Activated CD8-positive, alpha-beta memory T cell treated with anti-CD3 and anti-CD28 coated beads, Interleukin-2, amount 50 U/mL, for 24 hours (primary cell): Measurements from ENCODE around the gene ADAMTS20.
"Not testable (repeated sequence)": the region's sequence is repeated elsewhere in the genome, so short reads cannot be mapped to it uniquely, and the experiment has no call there.

Experiments
- DNase-seq: peaks from one replicate; pipeline ENCODE4 v3.0.0-alpha.2; 2020; ENCODE audit errors: extremely low read depth

The ADAMTS20 gene

DNA sequence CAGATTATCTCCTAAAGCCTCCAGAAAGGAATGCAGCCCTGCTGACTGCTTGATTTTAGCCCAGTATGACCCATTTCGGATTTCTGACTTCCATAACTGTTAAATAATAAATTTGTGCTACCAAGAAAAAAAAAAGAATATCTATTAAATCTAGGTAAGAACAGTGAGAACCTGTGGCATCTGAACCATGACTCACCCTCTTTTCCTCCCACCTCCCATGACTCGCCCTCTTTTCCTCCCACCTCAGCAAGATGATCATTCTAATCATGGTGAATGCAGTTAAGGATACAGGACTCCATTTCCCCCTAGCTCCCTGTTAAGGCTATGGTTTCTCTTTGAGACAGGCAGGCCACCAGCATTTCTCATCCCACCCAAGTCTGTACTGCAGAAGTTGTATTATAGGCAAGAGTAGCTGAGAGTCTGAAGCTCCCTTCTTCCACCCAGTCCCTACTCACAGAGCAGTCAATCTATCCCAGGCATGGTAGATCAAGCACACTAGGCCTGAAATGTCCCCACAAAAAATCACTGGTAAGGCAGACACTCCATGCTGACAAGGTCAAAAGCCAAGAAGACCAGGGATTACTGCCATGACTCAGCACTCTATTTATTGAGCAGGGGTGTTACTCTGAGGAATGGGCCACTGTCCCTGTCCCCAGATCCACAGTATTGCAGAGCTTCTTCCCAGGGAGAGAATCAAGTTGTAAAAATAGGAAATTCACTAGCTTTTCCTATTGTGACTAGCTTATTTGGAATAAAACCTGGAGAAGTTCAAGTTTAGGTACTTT is 188.9 kb downstream of the ADAMTS20 start:
- DNase-seq: no peak

DNA sequence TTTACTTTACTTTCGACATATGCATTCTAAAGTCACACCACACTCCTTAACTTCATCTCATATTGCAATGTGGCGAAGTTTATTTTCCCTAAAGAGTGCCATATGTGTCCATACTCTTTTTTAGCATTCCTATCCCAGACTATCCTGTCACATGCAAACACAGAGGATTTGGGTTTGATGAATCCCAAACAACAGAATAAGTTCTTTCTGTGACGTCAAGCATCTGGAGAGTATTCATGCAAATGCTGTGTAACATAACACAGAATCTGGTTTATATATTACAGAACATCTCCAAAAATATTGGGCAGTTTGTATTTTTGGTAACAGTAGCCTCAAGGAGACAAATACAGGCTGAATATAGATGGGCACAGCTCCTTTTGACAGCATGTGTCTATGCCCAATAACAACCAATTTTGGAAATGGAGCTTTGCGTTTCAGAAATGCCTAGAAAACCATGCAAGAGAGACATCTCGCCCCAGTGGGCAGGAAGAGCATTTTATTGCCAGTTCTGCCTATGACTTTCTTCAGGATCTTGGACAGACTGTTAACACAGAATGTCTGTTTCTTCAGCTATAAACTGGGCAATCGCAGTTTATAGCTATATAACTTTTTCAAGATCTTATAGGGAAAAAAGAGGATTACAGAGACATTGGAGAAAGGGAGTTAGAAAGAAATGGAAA is 190.8 kb downstream of the ADAMTS20 start:
- no peak for DNase-seq

DNA sequence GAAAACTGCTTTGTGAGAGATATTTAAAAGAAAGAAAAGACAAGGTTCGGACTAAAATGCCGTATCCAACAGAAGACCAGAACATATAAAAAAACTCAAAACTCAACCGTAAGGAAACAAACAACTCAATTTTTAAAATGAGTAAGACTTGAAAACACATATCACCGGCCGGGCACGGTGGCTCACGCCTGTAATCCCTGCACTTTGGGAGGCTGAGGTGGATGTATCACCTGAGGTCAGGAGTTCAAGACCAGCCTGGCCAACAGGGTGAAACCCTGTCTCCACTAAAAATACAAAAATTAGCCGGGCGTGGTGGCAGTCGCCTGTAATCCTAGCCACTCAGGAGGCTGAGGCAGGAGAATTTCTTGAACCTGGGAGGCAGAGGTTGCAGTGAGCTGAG is 192.0 kb downstream of the ADAMTS20 start:
- not testable (repeated sequence) for DNase-seq

- DNase-seq: no peak
Measured at GRCh38 chr12:43357141-43357540, 194.9 kb downstream of the ADAMTS20 start.

DNA sequence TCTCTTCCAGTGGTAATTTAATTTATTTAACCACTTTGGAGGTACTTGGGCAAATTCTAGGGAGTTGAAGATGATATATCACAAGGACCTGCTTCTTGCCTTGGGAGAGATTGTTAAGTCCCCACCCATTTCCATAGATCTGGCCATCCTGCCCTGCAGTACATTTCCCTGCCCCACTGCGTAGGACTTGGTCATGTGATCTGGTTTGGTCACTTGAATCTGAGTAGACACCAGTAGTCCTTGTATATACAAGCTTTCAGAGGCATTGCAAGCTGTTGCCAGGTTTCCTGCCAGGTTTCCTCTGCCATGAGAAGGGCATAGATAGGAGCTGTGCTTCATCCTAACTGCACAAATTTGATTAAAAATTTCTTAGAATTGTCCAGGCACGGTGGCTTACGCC is 200.0 kb downstream of the ADAMTS20 start:
- no peak for DNase-seq

DNA sequence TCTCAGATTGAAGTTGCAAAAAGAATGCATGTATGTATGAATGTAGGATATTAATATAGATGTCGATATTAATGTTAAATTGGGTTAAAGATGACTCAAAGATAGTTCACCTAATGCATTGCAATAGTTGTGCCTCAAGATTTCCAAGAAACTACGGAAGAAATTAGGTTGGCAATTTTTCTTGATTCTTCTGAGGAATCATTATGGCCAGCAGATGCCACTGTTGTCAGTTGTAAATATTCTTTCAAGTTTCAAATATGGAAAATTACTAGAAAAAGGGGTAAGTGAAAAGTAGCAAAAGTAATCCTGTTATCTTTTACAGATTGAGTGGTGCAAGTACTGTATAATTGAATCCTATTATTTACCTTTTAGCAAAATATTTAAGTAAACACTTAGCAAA is 202.1 kb downstream of the ADAMTS20 start:
- DNase-seq: no peak

GRCh38 chr12:43348221-43348620 is 203.8 kb downstream of the ADAMTS20 start:
- DNase-seq: no peak

DNA sequence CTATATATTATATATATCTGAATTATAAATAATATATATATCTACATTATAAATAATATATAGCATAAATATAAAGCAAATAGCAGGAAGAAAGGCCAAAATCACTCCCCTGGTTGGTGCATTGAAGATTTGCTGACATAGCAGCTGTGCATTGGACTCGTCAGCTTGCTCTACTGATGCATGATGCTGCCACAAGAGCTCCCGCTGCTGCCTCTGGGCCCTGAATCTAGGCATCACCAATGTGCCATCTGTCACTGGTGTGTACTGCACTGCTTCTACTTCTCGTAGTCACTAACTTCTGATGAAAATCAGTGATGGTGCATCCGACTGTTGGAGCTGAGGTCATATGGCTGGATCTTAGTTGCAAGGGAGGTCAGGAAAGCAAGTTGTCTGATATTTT is 205.0 kb downstream of the ADAMTS20 start:
- DNase-seq: no peak

DNA sequence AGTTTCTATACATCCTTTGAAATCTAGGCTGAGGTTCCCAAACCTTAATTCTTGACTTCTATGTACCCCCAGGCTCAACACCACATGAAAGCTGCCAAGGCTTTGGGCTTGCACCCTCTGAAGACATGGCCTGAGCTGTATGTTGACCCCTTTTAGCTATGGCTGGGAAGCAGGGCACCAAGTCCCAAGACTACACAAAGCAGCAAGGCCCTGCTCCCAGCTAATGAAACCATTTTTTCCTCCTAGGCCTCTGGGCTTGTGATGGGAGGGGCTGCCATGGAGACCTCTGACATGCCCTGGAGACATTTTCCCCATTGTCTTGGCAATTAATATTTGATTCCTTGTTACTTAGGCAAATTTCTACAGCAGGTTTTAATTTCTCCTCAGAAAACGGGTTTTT is 207.0 kb downstream of the ADAMTS20 start:
- DNase-seq: no peak

- not testable (repeated sequence) for DNase-seq
Measured at GRCh38 chr12:43341785-43342313, 210.2 kb downstream of the ADAMTS20 start.

GRCh38 chr12:43338848-43339526 is 213.0 kb downstream of the ADAMTS20 start:
- no peak for DNase-seq

DNA sequence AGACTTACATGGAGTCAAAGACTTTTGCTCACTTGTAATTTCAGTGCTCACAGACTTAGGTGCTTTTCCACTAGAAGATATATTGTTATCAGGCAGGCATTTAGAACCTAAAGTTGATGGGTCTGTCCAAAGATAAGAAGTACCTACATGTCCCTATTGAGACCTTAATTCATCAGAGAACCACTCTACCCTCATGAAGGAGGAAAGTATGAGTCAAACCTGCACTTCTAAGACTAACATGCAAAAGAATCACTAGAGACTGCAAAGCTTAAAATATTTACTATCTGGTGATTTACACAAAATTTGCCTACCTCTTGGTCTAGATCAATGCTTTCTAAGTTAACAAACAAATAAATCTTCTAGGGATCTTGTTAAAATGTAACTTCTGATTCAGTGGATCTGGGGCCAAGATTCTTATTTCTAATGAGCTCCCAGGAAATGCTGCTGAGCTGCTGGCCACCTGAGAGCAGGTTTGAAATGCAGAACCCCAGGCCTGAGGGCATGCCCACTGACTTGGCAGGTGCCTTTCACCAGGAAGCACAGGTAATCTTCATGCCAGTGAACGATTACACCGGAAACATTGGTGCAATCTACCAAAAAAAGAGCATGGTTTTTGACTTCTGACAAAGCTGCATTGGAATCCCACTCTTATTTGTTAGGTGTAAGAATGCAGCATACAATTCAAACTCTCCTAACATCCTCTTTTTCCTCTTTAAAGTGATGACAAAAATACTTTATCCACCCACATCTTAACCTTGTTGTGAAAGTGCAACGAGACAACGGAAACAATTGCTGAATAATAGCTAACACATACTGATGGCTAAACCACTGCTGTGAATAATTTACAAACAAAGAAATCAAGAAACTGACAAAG is 214.2 kb downstream of the ADAMTS20 start:
- no peak for DNase-seq

- no peak for DNase-seq
Measured at GRCh38 chr12:43336962-43337555, 214.9 kb downstream of the ADAMTS20 start.

GRCh38 chr12:43333644-43334043 is 218.4 kb downstream of the ADAMTS20 start:
- DNase-seq: no peak

DNA sequence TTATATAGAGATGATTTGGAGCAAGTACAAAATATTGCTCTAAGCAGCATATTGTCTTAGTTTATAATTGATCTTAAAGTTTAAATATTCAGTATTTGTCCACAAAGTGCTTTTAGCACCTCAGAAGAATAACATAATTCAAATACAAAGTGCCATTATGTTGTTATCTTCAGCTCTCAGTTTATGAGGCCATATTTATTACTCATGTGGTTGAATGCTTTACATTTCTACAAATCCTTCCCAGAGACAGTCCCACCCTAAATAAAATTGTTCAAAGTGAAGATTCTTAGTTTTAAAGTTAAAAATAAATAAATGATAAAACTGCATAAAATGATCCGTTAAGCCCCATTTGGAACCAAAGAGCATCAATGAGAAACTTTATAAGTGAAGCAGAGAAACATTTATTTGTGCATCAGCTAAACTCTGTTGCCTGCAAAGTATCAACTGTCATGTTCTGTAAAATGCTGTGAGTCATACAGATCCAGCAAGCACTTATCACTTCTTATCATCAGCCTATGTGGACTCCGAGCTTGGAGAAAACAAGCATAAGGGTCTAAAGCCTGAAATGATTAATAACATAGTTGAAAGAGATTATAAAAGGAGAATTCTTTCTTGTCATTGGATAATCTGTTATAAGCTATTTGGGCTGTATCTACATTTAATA is 218.9 kb downstream of the ADAMTS20 start:
- DNase-seq: no peak

- no peak for DNase-seq
Measured at GRCh38 chr12:43331935-43332334, 220.1 kb downstream of the ADAMTS20 start.

GRCh38 chr12:43329375-43329774 is 222.6 kb downstream of the ADAMTS20 start:
- DNase-seq: no peak

GRCh38 chr12:43325786-43326185 is 226.2 kb downstream of the ADAMTS20 start:
- DNase-seq: no peak

GRCh38 chr12:43320281-43320680 is 231.7 kb downstream of the ADAMTS20 start:
- DNase-seq: no peak

- no peak for DNase-seq
Measured at GRCh38 chr12:43318021-43318420, 234.0 kb downstream of the ADAMTS20 start.

GRCh38 chr12:43317156-43317555 is 234.8 kb downstream of the ADAMTS20 start:
- no peak for DNase-seq
